AG10803 (cell line): Measurements from ENCODE around the gene IMPACT.

Experiments
- DNase-seq: peaks from one replicate; pipeline ENCODE4 v3.0.0; 2010; ENCODE audit warnings: low read depth
- H3K4me3 ChIP-seq: 2 replicates; pipeline ENCODE4 v1.5.1; 2011; ENCODE audit warnings: mild to moderate bottlenecking, low read length, control low read depth
- CTCF ChIP-seq: conservative IDR thresholded peaks from 2 replicates; pipeline ENCODE4 v1.5.1; 2011; ENCODE audit warnings: mild to moderate bottlenecking, low read length, control low read depth, inconsistent platforms

IMPACT gene

GRCh38 chr18:24499814-24500213, 73.3 kb downstream of the IMPACT start:
- no peak overlapping the region for H3K4me3 ChIP-seq
- peak; percentile 77 for DNase-seq

GRCh38 chr18:24500217-24500616, 73.7 kb downstream of the IMPACT start:
- no peak overlapping the region for H3K4me3 ChIP-seq
- DNase-seq, result peak; percentile 38
- no peak for TF ChIP-seq CTCF

More at GRCh38 chr18:24499814-24500213, 73.3 kb downstream of the IMPACT start:
- TF ChIP-seq CTCF, result no peak

DNA sequence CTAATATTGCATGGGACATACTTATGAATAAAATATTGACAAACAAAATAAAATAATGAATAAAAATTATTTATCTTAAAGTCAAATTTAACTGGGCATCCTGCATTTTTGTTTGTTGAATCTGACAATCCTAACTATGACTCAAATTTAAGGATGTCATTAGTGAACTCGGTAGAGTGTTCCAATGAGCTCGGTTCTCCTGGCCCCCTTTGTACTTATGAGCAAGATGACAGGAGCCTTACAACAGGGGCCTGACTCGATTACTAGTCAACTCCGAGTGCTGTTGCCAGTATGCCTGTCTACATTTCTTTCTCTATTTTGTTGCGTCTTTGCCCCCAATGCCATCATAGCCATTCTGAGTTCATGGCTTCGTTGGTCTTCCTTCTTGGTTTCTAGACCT, 74.3 kb downstream of the IMPACT start:
- H3K4me3 ChIP-seq, result no peak overlapping the region
- no peak for TF ChIP-seq CTCF
- peak; percentile 24 for DNase-seq

- no peak for TF ChIP-seq CTCF
- no peak overlapping the region for H3K4me3 ChIP-seq
- no peak for DNase-seq
Measured at GRCh38 chr18:24502667-24503523, 76.4 kb downstream of the IMPACT start.
